ENCODE data around the gene IDS.

The IDS gene

GRCh38 chrX:149472625-149473024, 32.5 kb downstream of the IDS start:
- no peak for DNase-seq
- H3K36me3 Mint-ChIP-seq: no peaks in the 10 kb centered on the region
- CTCF ChIA-PET: interaction anchor here (1.1 to 1.5 kb wide), 2 partner anchors 8 to 186 kb away, joined by 3 to 4 read pairs; no protein-coding TSS in a partner anchor
- H3K9me3 Mint-ChIP-seq: no peaks in the 10 kb centered on the region
- peaks cover 8% of the 10 kb centered on the region for H3K27me3 Mint-ChIP-seq
- H3K4me3 Mint-ChIP-seq: no peak overlapping the region
- no peaks in the 10 kb centered on the region for H3K4me1 Mint-ChIP-seq
- H3K27ac Mint-ChIP-seq: no peak overlapping the region

- no peak for DNase-seq
- H3K4me3 Mint-ChIP-seq: no peak overlapping the region
- peaks cover 8% of the 10 kb centered on the region for H3K27me3 Mint-ChIP-seq
- H3K36me3 Mint-ChIP-seq: no peaks in the 10 kb centered on the region
- CTCF ChIA-PET: interaction anchor here (0.7 to 1.7 kb wide), 7 partner anchors 10 to 1420 kb away, joined by 3 to 7 read pairs (median 3); no protein-coding TSS in a partner anchor
- H3K9me3 Mint-ChIP-seq: no peaks in the 10 kb centered on the region
- no peaks in the 10 kb centered on the region for H3K4me1 Mint-ChIP-seq
- H3K27ac Mint-ChIP-seq: no peak overlapping the region
Observed at GRCh38 chrX:149471397-149471796, 33.7 kb downstream of the IDS start.

GRCh38 chrX:149470955-149471354, 34.2 kb downstream of the IDS start:
- peaks cover 12% of the 10 kb centered on the region for H3K27me3 Mint-ChIP-seq
- no peaks in the 10 kb centered on the region for H3K36me3 Mint-ChIP-seq
- no peaks in the 10 kb centered on the region for H3K9me3 Mint-ChIP-seq
- H3K4me1 Mint-ChIP-seq: no peaks in the 10 kb centered on the region
- H3K27ac Mint-ChIP-seq: no peak overlapping the region
- DNase-seq: peak; percentile 67
- H3K4me3 Mint-ChIP-seq: no peak overlapping the region
- CTCF ChIA-PET: interaction anchor here (0.7 to 1.7 kb wide), 6 partner anchors 12 to 1420 kb away, joined by 3 to 7 read pairs (median 3); no protein-coding TSS in a partner anchor

- Mint-ChIP-seq H3K27me3 (peaks cover 15% of the 10 kb centered on the region), H3K4me3 (no peak overlapping the region), H3K4me1 (no peaks in the 10 kb centered on the region), H3K9me3 (no peaks in the 10 kb centered on the region), H3K27ac (no peak overlapping the region), H3K36me3 (no peaks in the 10 kb centered on the region)
- CTCF ChIA-PET: interaction anchor here (0.5 kb wide), 1 partner anchor 355 kb away, joined by 3 read pairs; no protein-coding TSS in a partner anchor
- DNase-seq: no peak
Observed at GRCh38 chrX:149469406-149469805, 35.7 kb downstream of the IDS start.

- Mint-ChIP-seq H3K36me3 (no peaks in the 10 kb centered on the region), H3K4me1 (no peaks in the 10 kb centered on the region), H3K27ac (no peak overlapping the region), H3K4me3 (no peak overlapping the region), H3K9me3 (no peaks in the 10 kb centered on the region), H3K27me3 (peaks cover 15% of the 10 kb centered on the region)
- DNase-seq: no peak
- CTCF ChIA-PET: no interaction called here
Observed at GRCh38 chrX:149467920-149468319, 37.2 kb downstream of the IDS start.

GRCh38 chrX:149467461-149467860, 37.6 kb downstream of the IDS start:
- H3K27ac Mint-ChIP-seq: no peak overlapping the region
- H3K4me1 Mint-ChIP-seq: no peaks in the 10 kb centered on the region
- CTCF ChIA-PET: no interaction called here
- DNase-seq: no peak
- no peaks in the 10 kb centered on the region for H3K36me3 Mint-ChIP-seq
- no peaks in the 10 kb centered on the region for H3K9me3 Mint-ChIP-seq
- H3K4me3 Mint-ChIP-seq: no peak overlapping the region
- peaks cover 15% of the 10 kb centered on the region for H3K27me3 Mint-ChIP-seq

- no peaks in the 10 kb centered on the region for H3K4me1 Mint-ChIP-seq
- H3K27me3 Mint-ChIP-seq: peaks cover 6% of the 10 kb centered on the region
- CTCF ChIA-PET: interaction anchor here (1.1 kb wide), 1 partner anchor 169 kb away, joined by 3 read pairs; no protein-coding TSS in a partner anchor
- H3K9me3 Mint-ChIP-seq: no peaks in the 10 kb centered on the region
- DNase-seq: no peak
- H3K27ac Mint-ChIP-seq: no peak overlapping the region
- H3K36me3 Mint-ChIP-seq: no peaks in the 10 kb centered on the region
- no peak overlapping the region for H3K4me3 Mint-ChIP-seq
Observed at GRCh38 chrX:149462849-149463248, 42.3 kb downstream of the IDS start.

GRCh38 chrX:149461746-149462145, 43.4 kb downstream of the IDS start:
- no peak overlapping the region for H3K27ac Mint-ChIP-seq
- H3K4me3 Mint-ChIP-seq: no peak overlapping the region
- H3K36me3 Mint-ChIP-seq: no peaks in the 10 kb centered on the region
- peaks cover 11% of the 10 kb centered on the region for H3K27me3 Mint-ChIP-seq
- DNase-seq: no peak
- H3K9me3 Mint-ChIP-seq: no peaks in the 10 kb centered on the region
- H3K4me1 Mint-ChIP-seq: no peaks in the 10 kb centered on the region
- CTCF ChIA-PET: no interaction called here

- Mint-ChIP-seq H3K36me3 (no peaks in the 10 kb centered on the region), H3K27ac (no peak overlapping the region), H3K9me3 (no peaks in the 10 kb centered on the region), H3K4me3 (no peak overlapping the region), H3K4me1 (no peaks in the 10 kb centered on the region), H3K27me3 (peaks cover 4% of the 10 kb centered on the region)
- CTCF ChIA-PET: no interaction called here
- DNase-seq: no peak
Observed at GRCh38 chrX:149458586-149458985, 46.5 kb downstream of the IDS start.

- peaks cover 4% of the 10 kb centered on the region for H3K27me3 Mint-ChIP-seq
- CTCF ChIA-PET: no interaction called here
- no peak overlapping the region for H3K27ac Mint-ChIP-seq
- no peak for DNase-seq
- no peak overlapping the region for H3K4me3 Mint-ChIP-seq
- H3K9me3 Mint-ChIP-seq: no peaks in the 10 kb centered on the region
- no peaks in the 10 kb centered on the region for H3K36me3 Mint-ChIP-seq
- H3K4me1 Mint-ChIP-seq: no peaks in the 10 kb centered on the region
Observed at GRCh38 chrX:149456476-149457245, 48.4 kb downstream of the IDS start.

GRCh38 chrX:149455934-149456333, 49.2 kb downstream of the IDS start:
- CTCF ChIA-PET: no interaction called here
- Mint-ChIP-seq H3K27ac (no peak overlapping the region), H3K36me3 (no peaks in the 10 kb centered on the region), H3K4me3 (no peak overlapping the region), H3K9me3 (no peaks in the 10 kb centered on the region), H3K4me1 (no peaks in the 10 kb centered on the region), H3K27me3 (peaks cover 4% of the 10 kb centered on the region)
- DNase-seq: no peak

- H3K27ac Mint-ChIP-seq: no peak overlapping the region
- CTCF ChIA-PET: no interaction called here
- no peak for DNase-seq
- peaks cover 4% of the 10 kb centered on the region for H3K27me3 Mint-ChIP-seq
- no peaks in the 10 kb centered on the region for H3K4me1 Mint-ChIP-seq
- H3K4me3 Mint-ChIP-seq: no peak overlapping the region
- no peaks in the 10 kb centered on the region for H3K36me3 Mint-ChIP-seq
- peaks cover 4% of the 10 kb centered on the region for H3K9me3 Mint-ChIP-seq
Observed at GRCh38 chrX:149453906-149454822, 50.9 kb downstream of the IDS start.

GRCh38 chrX:149453030-149453429, 52.1 kb downstream of the IDS start:
- CTCF ChIA-PET: no interaction called here

GRCh38 chrX:149433451-149433850, 71.7 kb downstream of the IDS start:
- Mint-ChIP-seq H3K4me1 (no peaks in the 10 kb centered on the region), H3K9me3 (no peaks in the 10 kb centered on the region), H3K27ac (no peak overlapping the region), H3K36me3 (no peaks in the 10 kb centered on the region), H3K27me3 (no peaks in the 10 kb centered on the region), H3K4me3 (no peak overlapping the region)
- CTCF ChIA-PET: no interaction called here
- no peak for DNase-seq

More at GRCh38 chrX:149453030-149453429, 52.1 kb downstream of the IDS start:
- Mint-ChIP-seq H3K27ac (no peak overlapping the region), H3K4me3 (no peak overlapping the region), H3K27me3 (peaks cover 4% of the 10 kb centered on the region), H3K4me1 (no peaks in the 10 kb centered on the region), H3K9me3 (peaks cover 4% of the 10 kb centered on the region), H3K36me3 (no peaks in the 10 kb centered on the region)
- DNase-seq: no peak

Measured in activated naive CD4-positive, alpha-beta T cell treated with anti-CD3 and anti-CD28 coated beads, Interleukin-2, amount 10 ng/mL, durations not matched to agents 7 days and 5 days (primary cell).